Measurements from ENCODE around the gene DEFB132.
"Not testable (repeated sequence)": the region's sequence is repeated elsewhere in the genome, so short reads cannot be mapped to it uniquely, and the experiment has no call there.

Gene DEFB132, protein sequence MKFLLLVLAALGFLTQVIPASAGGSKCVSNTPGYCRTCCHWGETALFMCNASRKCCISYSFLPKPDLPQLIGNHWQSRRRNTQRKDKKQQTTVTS
- 0 reads per million in 3 donors for total RNA-seq

GRCh38 chr20:257419-257818 is at the start of gene DEFB132:
TSS of gene DEFB132 (plus strand) at chr20:257724. CDS start at chr20:257779, 55 bp downstream.
- Histone ChIP-seq H3K4me1 (ENCODE audit: control insufficient read depth, insufficient read depth, low read length, poor library complexity, severe bottlenecking) (no peaks in the 10 kb centered on the region), H3K27ac (ENCODE audit: insufficient read depth, low read length, poor library complexity, severe bottlenecking) (no peak within 1 kb of the TSS), H3K27me3 (replicated peaks; ENCODE audit: control insufficient read depth, insufficient read depth, low read length, poor library complexity, severe bottlenecking) (no peaks in the 10 kb centered on the region), H3K36me3 (ENCODE audit: control insufficient read depth, insufficient read depth, low read length) (no peaks in the 10 kb centered on the region), H3K4me3 (ENCODE audit: insufficient read depth, low read depth, low read length, poor library complexity, severe bottlenecking) (no peak within 1 kb of the TSS), H3K9me3 (ENCODE audit: control insufficient read depth, low read length) (no peaks in the 10 kb centered on the region)
- no peak for DNase-seq

- H3K4me3 ChIP-seq (ENCODE audit: insufficient read depth, low read depth, low read length, poor library complexity, severe bottlenecking), result no peak overlapping the region
- no peak for DNase-seq
- no peaks in the 10 kb centered on the region for H3K9me3 ChIP-seq (ENCODE audit: control insufficient read depth, low read length)
- no peaks in the 10 kb centered on the region for H3K36me3 ChIP-seq (ENCODE audit: control insufficient read depth, insufficient read depth, low read length)
- H3K4me1 ChIP-seq (ENCODE audit: control insufficient read depth, insufficient read depth, low read length, poor library complexity, severe bottlenecking), result no peaks in the 10 kb centered on the region
- H3K27me3 ChIP-seq (replicated peaks; ENCODE audit: control insufficient read depth, insufficient read depth, low read length, poor library complexity, severe bottlenecking), result no peaks in the 10 kb centered on the region
- no peak overlapping the region for H3K27ac ChIP-seq (ENCODE audit: insufficient read depth, low read length, poor library complexity, severe bottlenecking)
Measured at GRCh38 chr20:208942-209566, 48.5 kb upstream of the DEFB132 start.

DNA sequence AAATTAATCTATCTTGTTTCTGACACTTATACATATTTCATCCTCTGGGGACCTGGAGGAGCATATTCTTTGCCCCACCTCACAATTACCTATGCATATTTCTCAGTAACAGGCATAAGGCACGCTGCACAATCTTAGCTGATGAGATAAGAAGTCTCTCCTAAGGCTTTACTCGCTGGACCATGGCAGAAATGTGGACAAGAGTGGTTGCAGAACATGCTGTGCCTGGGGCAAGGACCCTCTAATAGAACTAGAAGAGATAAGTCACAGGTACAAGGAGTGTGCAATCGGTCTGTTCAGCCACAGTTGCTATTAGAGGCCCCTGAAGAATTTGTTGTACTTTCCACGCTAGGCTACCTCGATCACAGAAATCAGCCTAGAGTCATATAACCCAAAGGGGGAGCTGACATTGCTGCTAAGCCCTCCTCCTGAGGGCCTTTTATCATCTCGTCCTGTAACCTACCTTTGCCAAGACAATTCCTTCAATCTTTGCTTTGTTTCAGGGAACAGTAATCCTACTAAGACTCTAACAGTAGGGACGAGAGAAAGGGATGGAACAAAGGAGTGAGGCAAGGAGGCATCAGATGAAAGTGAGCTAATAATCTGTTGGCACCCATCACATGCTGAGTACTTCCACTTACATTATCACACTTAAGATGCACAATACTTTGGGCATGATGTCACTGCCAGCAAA is 46.6 kb upstream of the DEFB132 start:
- Histone ChIP-seq H3K36me3 (ENCODE audit: control insufficient read depth, insufficient read depth, low read length) (no peaks in the 10 kb centered on the region), H3K27me3 (replicated peaks; ENCODE audit: control insufficient read depth, insufficient read depth, low read length, poor library complexity, severe bottlenecking) (no peaks in the 10 kb centered on the region), H3K4me3 (ENCODE audit: insufficient read depth, low read depth, low read length, poor library complexity, severe bottlenecking) (no peak overlapping the region), H3K9me3 (ENCODE audit: control insufficient read depth, low read length) (no peaks in the 10 kb centered on the region), H3K27ac (ENCODE audit: insufficient read depth, low read length, poor library complexity, severe bottlenecking) (no peak overlapping the region), H3K4me1 (ENCODE audit: control insufficient read depth, insufficient read depth, low read length, poor library complexity, severe bottlenecking) (no peaks in the 10 kb centered on the region)
- DNase-seq, result no peak

DNA sequence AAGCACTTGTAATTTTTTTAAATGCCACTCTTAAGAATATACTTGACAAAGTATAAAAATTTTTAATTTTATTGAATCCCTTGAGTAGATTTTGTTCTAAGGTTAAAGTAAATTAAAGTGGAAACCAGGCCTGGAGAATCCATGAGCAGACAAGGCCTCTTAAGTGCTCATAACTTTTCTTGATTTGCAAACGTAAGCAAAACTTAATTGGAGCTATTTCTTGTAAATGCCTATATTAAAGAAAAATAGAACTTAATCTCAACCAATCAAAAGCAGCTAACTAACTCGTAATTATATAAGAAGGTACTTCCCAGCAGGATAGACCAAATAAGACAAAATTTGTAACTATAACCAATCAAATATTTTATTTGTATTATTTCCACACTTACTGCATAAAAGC is 43.1 kb upstream of the DEFB132 start:
- Histone ChIP-seq H3K9me3 (ENCODE audit: control insufficient read depth, low read length) (no peaks in the 10 kb centered on the region), H3K4me1 (ENCODE audit: control insufficient read depth, insufficient read depth, low read length, poor library complexity, severe bottlenecking) (no peaks in the 10 kb centered on the region), H3K36me3 (ENCODE audit: control insufficient read depth, insufficient read depth, low read length) (no peaks in the 10 kb centered on the region), H3K4me3 (ENCODE audit: insufficient read depth, low read depth, low read length, poor library complexity, severe bottlenecking) (no peak overlapping the region), H3K27me3 (replicated peaks; ENCODE audit: control insufficient read depth, insufficient read depth, low read length, poor library complexity, severe bottlenecking) (no peaks in the 10 kb centered on the region), H3K27ac (ENCODE audit: insufficient read depth, low read length, poor library complexity, severe bottlenecking) (no peak overlapping the region)
- DNase-seq, result no peak

- Histone ChIP-seq H3K27me3 (replicated peaks; ENCODE audit: control insufficient read depth, insufficient read depth, low read length, poor library complexity, severe bottlenecking) (no peaks in the 10 kb centered on the region), H3K27ac (ENCODE audit: insufficient read depth, low read length, poor library complexity, severe bottlenecking) (no peak overlapping the region), H3K9me3 (ENCODE audit: control insufficient read depth, low read length) (no peaks in the 10 kb centered on the region), H3K4me1 (ENCODE audit: control insufficient read depth, insufficient read depth, low read length, poor library complexity, severe bottlenecking) (no peaks in the 10 kb centered on the region), H3K4me3 (ENCODE audit: insufficient read depth, low read depth, low read length, poor library complexity, severe bottlenecking) (no peak overlapping the region), H3K36me3 (ENCODE audit: control insufficient read depth, insufficient read depth, low read length) (no peaks in the 10 kb centered on the region)
- DNase-seq, result no peak
Measured at GRCh38 chr20:215796-216195, 41.7 kb upstream of the DEFB132 start.

DNA sequence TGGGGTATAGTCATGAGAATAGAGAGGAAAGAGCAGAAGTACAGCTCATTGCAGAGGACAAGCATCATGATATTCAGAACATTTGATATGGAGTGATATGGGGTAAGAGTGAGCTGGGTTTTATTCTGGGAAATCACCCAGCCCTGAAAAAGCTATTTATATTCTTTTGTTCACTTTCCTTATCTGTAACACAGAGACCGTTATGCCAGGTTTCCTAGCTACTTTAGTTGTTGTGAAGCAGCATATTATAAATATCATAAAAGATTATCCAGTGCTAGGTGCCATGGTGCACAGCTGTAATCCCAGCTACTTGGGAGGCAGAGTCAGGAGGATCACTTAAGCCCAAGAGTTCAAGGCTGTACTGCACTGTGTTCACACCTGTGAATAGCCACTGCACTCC is 40.3 kb upstream of the DEFB132 start:
- Histone ChIP-seq H3K9me3 (ENCODE audit: control insufficient read depth, low read length) (no peaks in the 10 kb centered on the region), H3K4me3 (ENCODE audit: insufficient read depth, low read depth, low read length, poor library complexity, severe bottlenecking) (no peak overlapping the region), H3K4me1 (ENCODE audit: control insufficient read depth, insufficient read depth, low read length, poor library complexity, severe bottlenecking) (no peaks in the 10 kb centered on the region), H3K27me3 (replicated peaks; ENCODE audit: control insufficient read depth, insufficient read depth, low read length, poor library complexity, severe bottlenecking) (no peaks in the 10 kb centered on the region), H3K27ac (ENCODE audit: insufficient read depth, low read length, poor library complexity, severe bottlenecking) (no peak overlapping the region), H3K36me3 (ENCODE audit: control insufficient read depth, insufficient read depth, low read length) (no peaks in the 10 kb centered on the region)
- no peak for DNase-seq

- H3K36me3 ChIP-seq (ENCODE audit: control insufficient read depth, insufficient read depth, low read length), result no peaks in the 10 kb centered on the region
- no peaks in the 10 kb centered on the region for H3K4me1 ChIP-seq (ENCODE audit: control insufficient read depth, insufficient read depth, low read length, poor library complexity, severe bottlenecking)
- H3K27me3 ChIP-seq (replicated peaks; ENCODE audit: control insufficient read depth, insufficient read depth, low read length, poor library complexity, severe bottlenecking), result no peaks in the 10 kb centered on the region
- DNase-seq, result no peak
- no peak overlapping the region for H3K27ac ChIP-seq (ENCODE audit: insufficient read depth, low read length, poor library complexity, severe bottlenecking)
- no peaks in the 10 kb centered on the region for H3K9me3 ChIP-seq (ENCODE audit: control insufficient read depth, low read length)
- H3K4me3 ChIP-seq (ENCODE audit: insufficient read depth, low read depth, low read length, poor library complexity, severe bottlenecking), result no peak overlapping the region
Measured at GRCh38 chr20:219290-220115, 38.0 kb upstream of the DEFB132 start.

DNA sequence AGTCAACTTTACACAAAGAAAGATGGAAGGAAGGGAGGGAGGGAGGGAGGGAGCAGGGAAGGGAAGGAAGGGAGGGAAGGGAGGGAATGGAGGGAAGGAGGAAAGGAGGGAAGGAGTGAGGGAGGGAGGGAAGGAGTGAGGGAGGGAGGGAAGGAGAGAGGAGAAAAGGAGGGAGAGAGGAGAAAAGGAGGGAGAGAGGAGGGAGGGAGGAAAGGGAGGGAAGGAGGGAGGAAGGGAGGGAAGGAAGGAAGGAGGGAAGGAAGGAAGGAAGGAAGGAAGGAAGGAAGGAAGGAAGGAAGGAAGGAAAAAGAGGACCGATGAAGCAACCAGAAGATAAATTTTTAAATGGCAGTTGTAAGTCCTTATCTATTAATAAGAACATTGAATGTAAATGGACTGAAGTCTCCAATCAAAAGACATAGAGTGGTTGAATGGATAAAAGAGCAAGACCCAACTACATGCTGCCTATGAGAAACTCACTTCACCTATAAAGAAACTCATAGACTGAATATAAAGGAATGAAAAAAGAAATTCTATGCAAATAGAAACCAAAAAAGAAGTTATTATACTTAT is 36.2 kb upstream of the DEFB132 start:
- no peaks in the 10 kb centered on the region for H3K9me3 ChIP-seq (ENCODE audit: control insufficient read depth, low read length)

DNA sequence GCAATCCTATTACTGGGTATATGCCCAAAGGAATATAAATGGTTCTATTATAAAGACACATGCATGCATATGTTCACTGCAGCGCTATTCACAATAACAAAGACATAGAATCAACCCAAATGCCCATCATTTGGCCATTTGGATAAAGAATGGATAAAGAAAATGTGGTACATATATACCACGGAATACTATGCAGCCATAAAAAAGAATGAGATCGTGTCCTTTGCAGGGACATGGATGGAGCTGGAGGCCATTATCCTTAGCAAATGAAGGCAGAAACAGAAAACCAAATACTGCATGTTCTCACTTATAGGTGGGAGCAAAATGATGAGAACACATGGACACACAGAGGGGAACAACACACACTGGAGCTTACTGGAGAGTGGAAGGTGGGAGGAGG is 31.6 kb upstream of the DEFB132 start:
- not testable (repeated sequence) for H3K9me3 ChIP-seq (ENCODE audit: control insufficient read depth, low read length); H3K36me3 ChIP-seq (ENCODE audit: control insufficient read depth, insufficient read depth, low read length); H3K4me3 ChIP-seq (ENCODE audit: insufficient read depth, low read depth, low read length, poor library complexity, severe bottlenecking); H3K27me3 ChIP-seq (replicated peaks; ENCODE audit: control insufficient read depth, insufficient read depth, low read length, poor library complexity, severe bottlenecking); DNase-seq; H3K27ac ChIP-seq (ENCODE audit: insufficient read depth, low read length, poor library complexity, severe bottlenecking); H3K4me1 ChIP-seq (ENCODE audit: control insufficient read depth, insufficient read depth, low read length, poor library complexity, severe bottlenecking)

More for the DNA sequence above, 36.2 kb upstream of the DEFB132 start:
- Histone ChIP-seq H3K36me3 (ENCODE audit: control insufficient read depth, insufficient read depth, low read length) (no peaks in the 10 kb centered on the region), H3K27ac (ENCODE audit: insufficient read depth, low read length, poor library complexity, severe bottlenecking) (no peak overlapping the region), H3K27me3 (replicated peaks; ENCODE audit: control insufficient read depth, insufficient read depth, low read length, poor library complexity, severe bottlenecking) (no peaks in the 10 kb centered on the region), H3K4me3 (ENCODE audit: insufficient read depth, low read depth, low read length, poor library complexity, severe bottlenecking) (no peak overlapping the region), H3K4me1 (ENCODE audit: control insufficient read depth, insufficient read depth, low read length, poor library complexity, severe bottlenecking) (no peaks in the 10 kb centered on the region)
- no peak for DNase-seq

Data from effector memory CD4-positive, alpha-beta T cell (primary cell).